HEK293 (cell line): ENCODE measurements around the gene RPS27.
A peak's percentile ranks its signal among the peaks of the same experiment; 100 is the strongest.

Source experiments
- CTCF ChIA-PET: fragments of 350-600 bp; formaldehyde crosslinking; extraction: SDS; loops from one replicate; lab custom pipeline; 2021; ENCODE audit warnings: antibody characterized with exemption; lab: Yijun Ruan, JAX
- POLR2A ChIA-PET: fragments of 300-600 bp; formaldehyde crosslinking; extraction: SDS; loops from one replicate; lab custom pipeline; 2020; ENCODE audit warnings: antibody characterized with exemption, inconsistent platforms; lab: Yijun Ruan, JAX
- H3K27ac ChIP-seq: fragments of 200-500 bp; sonication (Bioruptor generic); 2 replicates; pipeline ENCODE4 v1.5.1; 2014; ENCODE audit warnings: low read depth, low read length, control low read depth, inconsistent platforms; ENCODE audit errors: extremely low read depth
- H3K36me3 ChIP-seq, 2 experiments: fragments of 200-500 bp in 1 of 2; sonication (Bioruptor generic) in 1 of 2; 1 replicate in 1 of 2; 2 replicates in 1 of 2; pipeline ENCODE4 v1.5.1; 2014 to 2017; ENCODE audit warnings: inconsistent platforms in 2 of 2, low read length in 2 of 2; ENCODE audit not compliant: control insufficient read depth in 2 of 2, insufficient read depth in 1 of 2
- H3K4me1 ChIP-seq: fragments of 200-500 bp; sonication (Bioruptor generic); 2 replicates; pipeline ENCODE4 v1.5.1; 2014; ENCODE audit warnings: mild to moderate bottlenecking, low read length, inconsistent platforms; ENCODE audit not compliant: control insufficient read depth, insufficient read depth
- H3K4me3 ChIP-seq: 2 replicates; pipeline ENCODE4 v1.5.1; 2011; ENCODE audit warnings: low read depth, mild to moderate bottlenecking, control low read depth, low read length, moderate library complexity
- H3K9me3 ChIP-seq: fragments of 200-500 bp; sonication (Bioruptor generic); 2 replicates; pipeline ENCODE4 v1.5.1; 2014; ENCODE audit warnings: low read depth, low read length, inconsistent platforms; ENCODE audit not compliant: control insufficient read depth, insufficient read depth
- KLF8 ChIP-seq: fragments of 450-650 bp; formaldehyde crosslinking; IDR thresholded peaks from 2 replicates; pipeline ENCODE4 v1.5.1; 2016; ENCODE audit warnings: missing biosample characterization, missing genetic modification characterization
- SALL2 ChIP-seq: fragments of 450-650 bp; formaldehyde crosslinking; IDR thresholded peaks from 2 replicates; pipeline ENCODE4 v1.5.0; 2017; ENCODE audit warnings: missing biosample characterization, mild to moderate bottlenecking, missing genetic modification characterization, borderline replicate concordance
- SP3 ChIP-seq: fragments of 450-650 bp; formaldehyde crosslinking; IDR thresholded peaks from 2 replicates; pipeline ENCODE4 v1.5.1; 2016; ENCODE audit warnings: missing biosample characterization, missing genetic modification characterization
- YY1 ChIP-seq: fragments of 450-650 bp; formaldehyde crosslinking; IDR thresholded peaks from 2 replicates; pipeline ENCODE4 v1.5.1; 2018; ENCODE audit warnings: missing biosample characterization, missing genetic modification characterization
- ZBTB26 ChIP-seq: fragments of 450-650 bp; formaldehyde crosslinking; optimal IDR thresholded peaks from 2 replicates; pipeline ENCODE3; 2016; ENCODE audit warnings: missing biosample characterization, mild to moderate bottlenecking, missing genetic modification characterization
- ZBTB7A ChIP-seq: fragments of 450-650 bp; formaldehyde crosslinking; IDR thresholded peaks from 2 replicates; pipeline ENCODE4 v1.5.1; 2016; ENCODE audit warnings: low read depth, missing biosample characterization, missing genetic modification characterization
- ZEB2 ChIP-seq: fragments of 450-650 bp; formaldehyde crosslinking; IDR thresholded peaks from 2 replicates; pipeline ENCODE4 v1.5.1; 2016; ENCODE audit warnings: missing biosample characterization, missing genetic modification characterization
- ZFHX2 ChIP-seq: fragments of 450-650 bp; formaldehyde crosslinking; conservative IDR thresholded peaks from 2 replicates; pipeline ENCODE4 v1.5.1; 2016; ENCODE audit warnings: missing biosample characterization, missing genetic modification characterization
- ZNF248 ChIP-seq: fragments of 450-650 bp; formaldehyde crosslinking; IDR thresholded peaks from 2 replicates; pipeline ENCODE4 v1.5.1; 2017; ENCODE audit warnings: missing biosample characterization, missing genetic modification characterization
- ZNF335 ChIP-seq: fragments of 450-650 bp; formaldehyde crosslinking; conservative IDR thresholded peaks from 2 replicates; pipeline ENCODE4 v1.5.1; 2016; ENCODE audit warnings: missing biosample characterization, missing genetic modification characterization
- ZNF341 ChIP-seq: fragments of 450-650 bp; formaldehyde crosslinking; IDR thresholded peaks from 2 replicates; pipeline ENCODE4; 2016; ENCODE audit warnings: low read depth, missing biosample characterization, missing genetic modification characterization
- ZNF398 ChIP-seq: fragments of 450-650 bp; formaldehyde crosslinking; IDR thresholded peaks from 2 replicates; pipeline ENCODE4 v1.5.1; 2017; ENCODE audit warnings: missing biosample characterization, missing genetic modification characterization
- ZNF488 ChIP-seq: fragments of 450-650 bp; formaldehyde crosslinking; IDR thresholded peaks from 2 replicates; pipeline ENCODE4 v1.5.1; 2016; ENCODE audit warnings: missing biosample characterization, missing genetic modification characterization
- TF ChIP-seq, protein P1 (sequence below): fragments of 450-650 bp; formaldehyde crosslinking; IDR thresholded peaks from 2 replicates; pipeline ENCODE4 v1.5.1; 2016; ENCODE audit warnings: missing biosample characterization, missing genetic modification characterization
- TF ChIP-seq, protein P2 (sequence below): fragments of 450-650 bp; formaldehyde crosslinking; IDR thresholded peaks from 2 replicates; pipeline ENCODE4 v1.5.1; 2016; ENCODE audit warnings: missing biosample characterization, missing genetic modification characterization, borderline replicate concordance
- TF ChIP-seq, protein P3 (sequence below): fragments of 450-650 bp; formaldehyde crosslinking; IDR thresholded peaks from 2 replicates; pipeline ENCODE4 v1.5.1; 2016; ENCODE audit warnings: missing biosample characterization, missing genetic modification characterization
- TF ChIP-seq, protein P4 (sequence below): fragments of 450-650 bp; formaldehyde crosslinking; IDR thresholded peaks from 2 replicates; pipeline ENCODE4 v1.5.1; 2016; ENCODE audit warnings: missing biosample characterization, missing genetic modification characterization
- TF ChIP-seq, protein P5 (sequence below): fragments of 450-650 bp; formaldehyde crosslinking; IDR thresholded peaks from 2 replicates; pipeline ENCODE4 v1.5.1; 2016; ENCODE audit warnings: missing biosample characterization, missing genetic modification characterization

Gene RPS27

GRCh38 chr1:153945795-153946621 is 44.6 kb upstream of the RPS27 start:
- CTCF ChIA-PET, result interaction anchor here (0.6 to 2.5 kb wide), 26 partner anchors 8 to 156 kb away, joined by 3 to 13 read pairs (median 5); partner anchors contain the start of genes RAB13 and SLC39A1
- POLR2A ChIA-PET, result interaction anchor here (0.6 to 4.3 kb wide), 12 partner anchors 10 to 143 kb away, joined by 4 to 36 read pairs (median 10); partner anchors contain the start of genes CREB3L4, CRTC2, GATAD2B and JTB
- peak overlapping the region; percentile 91 for H3K27ac ChIP-seq
- no peaks in the 10 kb centered on the region for H3K9me3 ChIP-seq
- peak overlapping the region; percentile 74 for H3K4me3 ChIP-seq
- no peaks in the 10 kb centered on the region for H3K4me1 ChIP-seq
- H3K36me3 ChIP-seq, result peaks cover 7 to 67% of the 10 kb centered on the region in 2 experiments; a peak in 2 of 3 replicates
- TF ChIP-seq ZNF488 (tag by site-specific recombination) (no peak), ZNF335 (tag by site-specific recombination) (peak; percentile 97), ZEB2 (tag by site-specific recombination) (no peak), YY1 (peak; percentile 13; the same call in 1 of the 2 replicates), SALL2 (no peak), KLF8 (peak; percentile 19; the same call in 1 of the 2 replicates), ZBTB7A (tag by site-specific recombination) (0 out of 2 replicates have a peak, but pooled peaks have one; percentile 65), ZFHX2 (peak; percentile 63), ZNF398 (tag by site-specific recombination) (peak; percentile 69), ZNF248 (tag by site-specific recombination) (no peak), ZBTB26 (tag by site-specific recombination) (peak; percentile 98), SP3 (tag by site-specific recombination) (peak; percentile 76), ZNF341 (tag by site-specific recombination) (peak; percentile 89)
- TF ChIP-seq, protein P1, sequence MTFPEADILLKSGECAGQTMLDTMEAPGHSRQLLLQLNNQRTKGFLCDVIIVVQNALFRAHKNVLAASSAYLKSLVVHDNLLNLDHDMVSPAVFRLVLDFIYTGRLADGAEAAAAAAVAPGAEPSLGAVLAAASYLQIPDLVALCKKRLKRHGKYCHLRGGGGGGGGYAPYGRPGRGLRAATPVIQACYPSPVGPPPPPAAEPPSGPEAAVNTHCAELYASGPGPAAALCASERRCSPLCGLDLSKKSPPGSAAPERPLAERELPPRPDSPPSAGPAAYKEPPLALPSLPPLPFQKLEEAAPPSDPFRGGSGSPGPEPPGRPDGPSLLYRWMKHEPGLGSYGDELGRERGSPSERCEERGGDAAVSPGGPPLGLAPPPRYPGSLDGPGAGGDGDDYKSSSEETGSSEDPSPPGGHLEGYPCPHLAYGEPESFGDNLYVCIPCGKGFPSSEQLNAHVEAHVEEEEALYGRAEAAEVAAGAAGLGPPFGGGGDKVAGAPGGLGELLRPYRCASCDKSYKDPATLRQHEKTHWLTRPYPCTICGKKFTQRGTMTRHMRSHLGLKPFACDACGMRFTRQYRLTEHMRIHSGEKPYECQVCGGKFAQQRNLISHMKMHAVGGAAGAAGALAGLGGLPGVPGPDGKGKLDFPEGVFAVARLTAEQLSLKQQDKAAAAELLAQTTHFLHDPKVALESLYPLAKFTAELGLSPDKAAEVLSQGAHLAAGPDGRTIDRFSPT (tag by site-specific recombination), result peak; percentile 94
- TF ChIP-seq, protein P2, sequence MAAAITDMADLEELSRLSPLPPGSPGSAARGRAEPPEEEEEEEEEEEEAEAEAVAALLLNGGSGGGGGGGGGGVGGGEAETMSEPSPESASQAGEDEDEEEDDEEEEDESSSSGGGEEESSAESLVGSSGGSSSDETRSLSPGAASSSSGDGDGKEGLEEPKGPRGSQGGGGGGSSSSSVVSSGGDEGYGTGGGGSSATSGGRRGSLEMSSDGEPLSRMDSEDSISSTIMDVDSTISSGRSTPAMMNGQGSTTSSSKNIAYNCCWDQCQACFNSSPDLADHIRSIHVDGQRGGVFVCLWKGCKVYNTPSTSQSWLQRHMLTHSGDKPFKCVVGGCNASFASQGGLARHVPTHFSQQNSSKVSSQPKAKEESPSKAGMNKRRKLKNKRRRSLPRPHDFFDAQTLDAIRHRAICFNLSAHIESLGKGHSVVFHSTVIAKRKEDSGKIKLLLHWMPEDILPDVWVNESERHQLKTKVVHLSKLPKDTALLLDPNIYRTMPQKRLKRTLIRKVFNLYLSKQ (tag by site-specific recombination), result no peak
- TF ChIP-seq, protein P3, sequence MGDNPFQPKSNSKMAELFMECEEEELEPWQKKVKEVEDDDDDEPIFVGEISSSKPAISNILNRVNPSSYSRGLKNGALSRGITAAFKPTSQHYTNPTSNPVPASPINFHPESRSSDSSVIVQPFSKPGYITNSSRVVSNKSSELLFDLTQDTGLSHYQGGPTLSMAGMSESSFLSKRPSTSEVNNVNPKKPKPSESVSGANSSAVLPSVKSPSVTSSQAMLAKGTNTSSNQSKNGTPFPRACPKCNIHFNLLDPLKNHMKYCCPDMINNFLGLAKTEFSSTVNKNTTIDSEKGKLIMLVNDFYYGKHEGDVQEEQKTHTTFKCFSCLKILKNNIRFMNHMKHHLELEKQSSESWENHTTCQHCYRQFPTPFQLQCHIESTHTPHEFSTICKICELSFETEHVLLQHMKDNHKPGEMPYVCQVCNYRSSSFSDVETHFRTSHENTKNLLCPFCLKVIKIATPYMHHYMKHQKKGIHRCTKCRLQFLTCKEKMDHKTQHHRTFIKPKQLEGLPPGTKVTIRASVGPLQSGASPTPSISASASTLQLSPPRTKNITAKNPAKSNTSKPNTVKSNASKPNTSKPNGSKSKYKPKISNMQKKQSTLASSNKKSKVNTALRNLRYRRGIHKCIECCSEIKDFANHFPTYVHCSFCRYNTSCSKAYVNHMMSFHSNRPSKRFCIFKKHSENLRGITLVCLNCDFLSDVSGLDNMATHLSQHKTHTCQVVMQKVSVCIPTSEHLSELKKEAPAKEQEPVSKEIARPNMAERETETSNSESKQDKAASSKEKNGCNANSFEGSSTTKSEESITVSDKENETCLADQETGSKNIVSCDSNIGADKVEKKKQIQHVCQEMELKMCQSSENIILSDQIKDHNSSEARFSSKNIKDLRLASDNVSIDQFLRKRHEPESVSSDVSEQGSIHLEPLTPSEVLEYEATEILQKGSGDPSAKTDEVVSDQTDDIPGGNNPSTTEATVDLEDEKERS (tag by site-specific recombination), result no peak
- TF ChIP-seq, protein P4, sequence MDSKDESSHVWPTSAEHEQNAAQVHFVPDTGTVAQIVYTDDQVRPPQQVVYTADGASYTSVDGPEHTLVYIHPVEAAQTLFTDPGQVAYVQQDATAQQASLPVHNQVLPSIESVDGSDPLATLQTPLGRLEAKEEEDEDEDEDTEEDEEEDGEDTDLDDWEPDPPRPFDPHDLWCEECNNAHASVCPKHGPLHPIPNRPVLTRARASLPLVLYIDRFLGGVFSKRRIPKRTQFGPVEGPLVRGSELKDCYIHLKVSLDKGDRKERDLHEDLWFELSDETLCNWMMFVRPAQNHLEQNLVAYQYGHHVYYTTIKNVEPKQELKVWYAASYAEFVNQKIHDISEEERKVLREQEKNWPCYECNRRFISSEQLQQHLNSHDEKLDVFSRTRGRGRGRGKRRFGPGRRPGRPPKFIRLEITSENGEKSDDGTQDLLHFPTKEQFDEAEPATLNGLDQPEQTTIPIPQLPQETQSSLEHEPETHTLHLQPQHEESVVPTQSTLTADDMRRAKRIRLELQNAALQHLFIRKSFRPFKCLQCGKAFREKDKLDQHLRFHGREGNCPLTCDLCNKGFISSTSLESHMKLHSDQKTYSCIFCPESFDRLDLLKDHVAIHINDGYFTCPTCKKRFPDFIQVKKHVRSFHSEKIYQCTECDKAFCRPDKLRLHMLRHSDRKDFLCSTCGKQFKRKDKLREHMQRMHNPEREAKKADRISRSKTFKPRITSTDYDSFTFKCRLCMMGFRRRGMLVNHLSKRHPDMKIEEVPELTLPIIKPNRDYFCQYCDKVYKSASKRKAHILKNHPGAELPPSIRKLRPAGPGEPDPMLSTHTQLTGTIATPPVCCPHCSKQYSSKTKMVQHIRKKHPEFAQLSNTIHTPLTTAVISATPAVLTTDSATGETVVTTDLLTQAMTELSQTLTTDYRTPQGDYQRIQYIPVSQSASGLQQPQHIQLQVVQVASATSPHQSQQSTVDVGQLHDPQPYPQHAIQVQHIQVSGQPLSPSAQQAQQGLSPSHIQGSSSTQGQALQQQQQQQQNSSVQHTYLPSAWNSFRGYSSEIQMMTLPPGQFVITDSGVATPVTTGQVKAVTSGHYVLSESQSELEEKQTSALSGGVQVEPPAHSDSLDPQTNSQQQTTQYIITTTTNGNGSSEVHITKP (tag by site-specific recombination), result peak; percentile 91
- TF ChIP-seq, protein P5, sequence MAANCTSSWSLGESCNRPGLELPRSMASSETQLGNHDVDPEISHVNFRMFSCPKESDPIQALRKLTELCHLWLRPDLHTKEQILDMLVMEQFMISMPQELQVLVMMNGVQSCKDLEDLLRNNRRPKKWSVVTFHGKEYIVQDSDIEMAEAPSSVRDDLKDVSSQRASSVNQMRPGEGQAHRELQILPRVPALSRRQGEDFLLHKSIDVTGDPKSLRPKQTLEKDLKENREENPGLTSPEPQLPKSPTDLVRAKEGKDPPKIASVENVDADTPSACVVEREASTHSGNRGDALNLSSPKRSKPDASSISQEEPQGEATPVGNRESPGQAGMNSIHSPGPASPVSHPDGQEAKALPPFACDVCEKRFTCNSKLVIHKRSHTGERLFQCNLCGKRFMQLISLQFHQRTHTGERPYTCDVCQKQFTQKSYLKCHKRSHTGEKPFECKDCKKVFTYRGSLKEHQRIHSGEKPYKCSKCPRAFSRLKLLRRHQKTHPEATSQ (tag by site-specific recombination), result 0 out of 2 replicates have a peak, but pooled peaks have one; percentile 22
